Stimulated activated CD4-positive, alpha-beta T cell treated with anti-CD3 and anti-CD28 coated beads, Interleukin-12 subunit alpha, Interleukin-12 subunit beta, amount 100 ng/mL, for 4 hours (primary cell): ENCODE results near the gene GIMAP1.
A peak's percentile ranks its signal among the peaks of the same experiment; 100 is the strongest.

ENCODE experiments used
- DNase-seq: peaks from one replicate; pipeline ENCODE4 v3.0.0-alpha.2; 2020

The GIMAP1 gene

DNA sequence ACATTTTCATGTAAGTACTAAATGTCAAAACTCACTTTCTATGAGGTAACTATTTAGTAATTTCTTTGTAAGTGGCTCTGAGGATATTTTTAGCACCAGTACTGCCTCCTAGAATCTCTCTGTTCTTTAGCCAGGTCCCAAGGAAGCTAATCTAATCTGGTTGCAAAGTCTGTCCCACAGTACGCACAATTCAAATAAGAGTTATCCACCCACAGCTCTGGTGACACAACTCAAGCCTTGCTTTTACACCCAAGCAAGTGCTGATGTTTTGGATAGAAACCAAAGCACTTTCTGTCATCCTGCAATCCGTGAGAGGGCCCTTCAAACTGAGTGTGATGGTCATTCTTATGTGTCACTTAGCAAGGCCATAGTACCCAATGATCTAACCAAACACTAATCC is 35.3 kb downstream of the GIMAP1 start:
- DNase-seq: no peak

DNA sequence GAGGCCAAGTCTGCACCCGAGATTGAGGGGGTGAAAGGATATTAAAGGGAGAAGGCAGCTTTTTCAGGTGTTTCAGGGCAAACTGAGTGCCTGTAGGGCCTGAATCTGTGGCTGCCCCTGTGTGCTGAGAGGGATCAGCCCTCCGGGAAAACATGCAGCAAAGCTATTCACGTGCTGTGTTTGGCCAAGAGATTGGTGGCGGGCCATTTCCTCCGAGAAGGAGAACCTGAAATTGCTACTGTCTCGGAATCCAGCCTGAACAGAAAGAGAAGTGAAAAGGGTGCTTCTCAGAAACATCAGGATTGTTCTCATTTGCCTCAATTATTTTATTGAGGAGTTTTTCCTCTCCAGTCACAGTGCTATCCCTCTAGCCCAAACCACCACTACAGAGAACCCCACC is 36.8 kb downstream of the GIMAP1 start:
- DNase-seq: no peak

GRCh38 chr7:150753826-150754603 is 37.6 kb downstream of the GIMAP1 start:
- DNase-seq: no peak

GRCh38 chr7:150754951-150755350 is 38.5 kb downstream of the GIMAP1 start:
- no peak for DNase-seq

DNA sequence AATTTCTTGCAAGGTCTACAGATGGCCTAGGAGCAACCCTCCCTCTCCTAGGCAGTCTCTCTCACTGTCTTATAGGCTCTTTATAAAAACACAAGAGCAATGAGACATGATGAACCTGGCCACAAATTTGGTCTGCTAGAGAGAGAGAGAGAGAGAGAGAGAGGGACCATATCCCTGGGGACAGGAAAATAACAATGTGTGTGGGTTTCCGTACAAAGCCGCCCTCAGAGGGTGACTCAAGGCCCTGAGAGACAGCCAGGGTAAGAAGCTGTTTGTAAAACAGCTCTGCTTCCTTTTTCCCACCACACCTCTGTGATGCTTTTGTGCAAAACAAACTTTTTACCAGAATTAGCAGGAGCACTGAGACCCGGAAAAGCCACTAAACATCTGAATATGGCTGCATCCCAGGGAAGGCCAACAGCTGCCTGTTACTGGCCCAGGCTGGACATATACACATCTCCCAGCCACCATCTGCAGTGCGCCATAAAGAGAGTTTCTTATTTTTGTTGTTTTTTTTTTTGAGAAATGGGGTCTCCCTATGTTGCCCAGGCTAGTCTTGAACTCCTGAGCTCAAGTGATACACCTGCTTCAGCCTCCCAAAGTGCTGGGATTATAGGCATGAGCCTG is 39.2 kb downstream of the GIMAP1 start:
- DNase-seq: peak; percentile 48

DNA sequence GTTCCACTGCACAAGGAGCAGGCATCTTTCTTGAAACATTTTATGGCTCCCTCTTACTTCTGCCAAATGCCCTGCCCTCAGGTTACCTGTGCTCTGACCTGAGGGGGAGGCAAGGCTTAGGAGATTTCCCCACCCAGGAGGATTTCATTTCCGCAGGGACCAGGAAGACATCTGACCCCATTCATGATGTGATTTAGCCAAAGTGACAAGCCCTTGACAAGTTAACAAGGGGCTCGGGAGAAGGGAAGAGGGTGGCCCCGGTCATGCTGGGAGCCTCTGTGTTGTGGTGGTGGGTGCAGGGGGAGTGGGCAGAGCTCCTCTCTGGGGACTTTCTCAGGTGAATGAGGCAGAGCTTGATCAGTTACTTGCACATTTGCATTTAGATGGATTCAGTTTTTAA is 39.8 kb downstream of the GIMAP1 start:
- DNase-seq: no peak

- no peak for DNase-seq
These were observed 40.4 kb downstream of the GIMAP1 start for GRCh38 chr7:150756858-150757257.

DNA sequence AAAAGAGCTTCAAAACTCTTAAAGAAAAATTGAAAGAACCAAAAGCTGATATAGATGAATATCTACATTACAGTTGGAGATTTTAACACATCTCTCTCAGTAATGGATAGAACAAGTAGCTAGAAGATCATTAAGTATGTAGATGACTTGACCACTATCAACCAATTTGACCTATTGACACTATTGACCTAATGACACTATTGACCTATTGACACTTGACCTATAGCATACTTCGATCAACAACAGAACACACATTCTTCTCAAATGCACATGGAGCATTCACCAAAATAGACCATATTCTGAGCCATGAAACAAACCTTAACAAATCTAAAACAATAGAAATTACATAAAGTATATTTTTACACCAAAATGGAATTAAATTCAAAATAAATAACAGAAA is 43.1 kb downstream of the GIMAP1 start:
- no peak for DNase-seq

DNA sequence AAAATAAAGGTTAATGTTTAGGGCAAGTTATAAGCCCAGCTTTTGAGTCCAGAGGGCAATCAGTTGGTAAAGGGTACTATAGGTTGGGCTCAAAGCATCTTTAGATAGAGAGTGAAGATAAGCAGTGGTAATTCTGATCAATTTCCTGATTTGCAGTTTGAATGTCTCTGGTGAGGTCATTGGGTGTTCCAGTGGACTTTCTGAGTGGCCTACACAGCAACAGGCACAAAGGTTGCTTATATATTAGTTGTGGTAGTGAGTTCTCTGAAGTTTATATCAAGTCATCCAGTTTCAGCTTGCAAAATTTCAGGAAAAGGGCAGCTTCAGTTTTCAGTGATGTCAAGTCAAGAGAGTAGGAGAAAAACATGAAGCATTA is 49.9 kb downstream of the GIMAP1 start:
- no peak for DNase-seq

DNA sequence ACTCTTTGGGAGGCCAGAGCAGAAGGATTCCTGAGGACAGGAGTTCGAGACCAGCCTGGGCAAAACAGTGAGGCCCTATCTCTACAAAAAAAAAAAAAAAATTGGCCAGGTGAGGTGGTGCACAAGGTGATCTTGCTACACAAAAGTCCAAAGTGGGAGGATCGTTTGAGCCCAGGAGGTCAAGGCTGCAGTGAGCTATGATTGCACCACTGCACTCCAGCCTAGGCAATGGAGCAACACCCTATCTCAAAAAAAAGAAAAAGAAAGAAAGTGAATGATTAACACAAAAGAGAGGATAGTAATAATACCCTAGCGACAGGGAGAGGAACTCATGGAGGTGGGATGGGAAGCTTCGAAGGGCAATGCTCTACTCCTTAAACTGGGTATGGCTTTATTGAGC is 53.4 kb downstream of the GIMAP1 start:
- no peak for DNase-seq
